ENCODE data around the gene CCNY. TPM values are rescaled to one million over a fixed set of nuclear protein-coding genes. Genes with fewer than 3 reads are reported as not detected.

The CCNY gene
- total and polyA plus RNA-seq, 2 of the 4 experiments (the other 2 are of a cell fraction): 38.0 to 131 TPM

- TF ChIP-seq RCOR1 (IDR thresholded peaks at IDR 0.05; ENCODE audit: insufficient replicate concordance, low read length): no peak
Measured at GRCh38 chr10:35552650-35553342, 216.5 kb downstream of the CCNY start (continued).

GRCh38 chr10:35554036-35554435 is 217.7 kb downstream of the CCNY start:
- intact Hi-C loops (cut with micrococcal nuclease) (no loop called here), dilution Hi-C loops (cut with HindIII; ENCODE audit: low sequenced_read_pairs, unreplicated experiment) (no loop called here), in situ Hi-C loops (cut with MboI; ENCODE audit: low sequenced_read_pairs) (loop anchor here (25.0 kb wide), 1 partner anchor 442 kb away; no protein-coding TSS in a partner anchor)
- Histone ChIP-seq H3K36me3 (ENCODE audit: control insufficient read depth, insufficient read depth, low read length) (peaks cover 21% of the 10 kb centered on the region), H3K4me1 (ENCODE audit: control insufficient read depth, insufficient read depth, low read length) (peaks cover 5% of the 10 kb centered on the region), H3K18ac (ENCODE audit: low read depth, low read length) (no peak overlapping the region), H3K79me1 (ENCODE audit: low read depth in 1 of 2, low read length in 2 of 2) (peaks cover 20 to 41% of the 10 kb centered on the region in 2 experiments), H2BK20ac (ENCODE audit: low read depth, low read length) (no peak overlapping the region), H4K91ac (ENCODE audit: insufficient read depth, low read depth, low read length) (no peak overlapping the region), H2AFZ (replicated peaks; ENCODE audit: low read length, poor library complexity) (no peak overlapping the region), H3K4me2 (ENCODE audit: low read depth, low read length) (no peak overlapping the region), H3K9me3 (ENCODE audit: control insufficient read depth, insufficient read depth, low read length) (no peaks in the 10 kb centered on the region), H3K56ac (ENCODE audit: extremely low read depth, insufficient read depth, low read length) (no peak overlapping the region), H2BK5ac (ENCODE audit: low read depth, low read length, poor library complexity, severe bottlenecking) (no peak overlapping the region), H4K5ac (ENCODE audit: low read depth, low read length) (no peak overlapping the region), H2AK9ac (replicated peaks; ENCODE audit: low read depth, low read length, poor library complexity) (no peak overlapping the region), H3K23ac (ENCODE audit: low read depth, low read length) (no peak overlapping the region), H3K27ac (ENCODE audit: insufficient read depth, low read length) (no peak overlapping the region), H3K4ac (ENCODE audit: low read depth, low read length) (no peak overlapping the region), H2AK5ac (ENCODE audit: low read depth, low read length) (no peak overlapping the region), H3K9me1 (ENCODE audit: insufficient read depth, low read length) (peaks cover 9% of the 10 kb centered on the region), H4K20me1 (ENCODE audit: insufficient read depth, low read length) (0 out of 2 replicates have a peak, but pooled peaks cover 7% of the 10 kb centered on the region), H2BK120ac (ENCODE audit: low read depth, low read length) (no peak overlapping the region), H4K8ac (ENCODE audit: low read depth in 2 of 2, low read length in 2 of 2) (no peak overlapping the region), H3K9ac (ENCODE audit: low read depth, low read length) (no peak overlapping the region), H3K27me3 (ENCODE audit: control insufficient read depth, insufficient read depth, low read length) (no peaks in the 10 kb centered on the region), H2BK15ac (ENCODE audit: low read depth, low read length) (no peak overlapping the region), H3K14ac (replicated peaks; ENCODE audit: low read depth, low read length) (no peak overlapping the region), H3K4me3 (ENCODE audit: insufficient read depth, low read depth, low read length) (no peak overlapping the region)
- no peak for ATAC-seq (ENCODE audit: low read depth)
- no peak for DNase-seq
- no CpG with 5 or more reads among the region's 2 CpGs for WGBS, 2 experiments (ENCODE audit: extremely low coverage in 2 of 2, insufficient read length in 1 of 2)
- CTCF ChIA-PET: interaction anchor here (0.6 to 1.0 kb wide), 2 partner anchors 21 to 254 kb away, joined by 4 read pairs; no protein-coding TSS in a partner anchor
- BruUV-seq (replicated peaks): no TSS peak
- POLR2A ChIA-PET (ENCODE audit: unreplicated experiment): no interaction called here
- no peak for TF ChIP-seq NFE2L2 (IDR thresholded peaks at IDR 0.05; ENCODE audit: low read depth, low read length)
- TF ChIP-seq CEBPB (IDR thresholded peaks at IDR 0.05; ENCODE audit: low read depth, low read length): no peak
- TF ChIP-seq USF2 (IDR thresholded peaks at IDR 0.05; ENCODE audit: low read depth, low read length): no peak
- no peak for TF ChIP-seq MXI1 (IDR thresholded peaks at IDR 0.05; ENCODE audit: borderline replicate concordance, low read depth, low read length)
- no peak for TF ChIP-seq CHD1 (IDR thresholded peaks at IDR 0.05; ENCODE audit: low read depth, low read length)
- no peak for TF ChIP-seq ELK1 (IDR thresholded peaks at IDR 0.05; ENCODE audit: borderline replicate concordance, low read depth, low read length)
- no peak for TF ChIP-seq POLR2A (IDR thresholded peaks at IDR 0.05; ENCODE audit: low read depth, low read length)
- TF ChIP-seq MAFK (IDR thresholded peaks at IDR 0.05; ENCODE audit: low read depth, low read length): no peak
- no peak for TF ChIP-seq FOS (IDR thresholded peaks at IDR 0.05; ENCODE audit: low read depth, low read length)
- TF ChIP-seq RCOR1 (IDR thresholded peaks at IDR 0.05; ENCODE audit: insufficient replicate concordance, low read length): no peak
- no peak for TF ChIP-seq RFX5 (IDR thresholded peaks at IDR 0.05; ENCODE audit: low read depth, low read length)
- no peak for TF ChIP-seq RAD21 (IDR thresholded peaks at IDR 0.05; ENCODE audit: low read length)
- no peak for TF ChIP-seq MAZ (IDR thresholded peaks at IDR 0.05; ENCODE audit: borderline replicate concordance, low read depth, low read length)
- no peak for TF ChIP-seq BHLHE40 (IDR thresholded peaks at IDR 0.05; ENCODE audit: low read depth, low read length)
- no peak for TF ChIP-seq SMC3 (IDR thresholded peaks at IDR 0.05; ENCODE audit: low read depth, low read length)
